Panc1 (cell line): Measurements from ENCODE around the gene SUSD2. TPM values are rescaled to one million over a fixed set of nuclear protein-coding genes. Genes with fewer than 3 reads are reported as not detected.

Experiments used
- ATAC-seq: fragments of 200-7000 bp; cut with Tn5 transposase; 2 replicates; pipeline ENCODE4 v1.9.1; 2020; ENCODE audit warnings: mild to moderate bottlenecking, moderate library complexity
- BruUV-seq: library from RNA; stranded (reverse); fragments of 400-500 nt; replicated peaks from 2 replicates; lab custom pipeline; 2021; lab: Mats Ljungman, UMichigan
- CTCF ChIA-PET: fragments of 300-600 bp; sonication (Branson Sonifier 250); formaldehyde crosslinking; loops from one replicate; lab custom pipeline; 2022; ENCODE audit warnings: antibody characterized with exemption; lab: Charles Lee
- POLR2A ChIA-PET: fragments of 300-600 bp; sonication (Branson Sonifier 250); formaldehyde crosslinking; loops from one replicate; lab custom pipeline; 2022; ENCODE audit warnings: antibody characterized with exemption; lab: Charles Lee
- DNase-seq: peaks from one replicate; pipeline ENCODE4 v3.0.0-alpha.2; 2010; ENCODE audit warnings: low read depth, low spot score
- H3K27ac ChIP-seq: 2 replicates; pipeline ENCODE4 v1.5.1; 2011; ENCODE audit warnings: mild to moderate bottlenecking, low read length, inconsistent platforms
- H3K27me3 ChIP-seq: fragments of 200-500 bp; sonication (Bioruptor generic); 2 replicates; pipeline ENCODE4 v1.6.0; 2014; ENCODE audit warnings: low read length, inconsistent platforms; ENCODE audit not compliant: control insufficient read depth, insufficient read depth
- H3K36me3 ChIP-seq: fragments of 200-500 bp; sonication (Bioruptor generic); 2 replicates; pipeline ENCODE4 v1.5.1; 2014; ENCODE audit warnings: inconsistent platforms, mild to moderate bottlenecking, low read length, moderate library complexity; ENCODE audit not compliant: control insufficient read depth, insufficient read depth
- H3K4me1 ChIP-seq: 2 replicates; pipeline ENCODE4 v1.5.1; 2011; ENCODE audit warnings: inconsistent platforms, mild to moderate bottlenecking, low read length, moderate library complexity; ENCODE audit not compliant: control insufficient read depth, insufficient read depth
- H3K4me3 ChIP-seq, 2 experiments: 2 replicates each; pipeline ENCODE4 v1.5.1; 2011 to 2012; ENCODE audit warnings: low read depth in 2 of 2, low read length in 2 of 2, mild to moderate bottlenecking in 2 of 2, inconsistent platforms in 1 of 2, moderate library complexity in 1 of 2
- H3K9me3 ChIP-seq: fragments of 200-500 bp; sonication (Bioruptor generic); 2 replicates; pipeline ENCODE4 v1.5.1; 2014; ENCODE audit warnings: low read depth, mild to moderate bottlenecking, inconsistent platforms, low read length, moderate library complexity; ENCODE audit not compliant: control insufficient read depth, insufficient read depth
- CTCF ChIP-seq: fragments of 450-650 bp; IDR thresholded peaks from 2 replicates; pipeline ENCODE4 v1.5.1; 2017; ENCODE audit warnings: mild to moderate bottlenecking
- POLR2AphosphoS5 ChIP-seq: IDR thresholded peaks from 2 replicates; pipeline ENCODE4 v1.6.1; 2012; ENCODE audit warnings: mild to moderate bottlenecking, low read depth, low read length, moderate library complexity
- SIN3A ChIP-seq: IDR thresholded peaks from 2 replicates; pipeline ENCODE4 v1.6.1; 2012; ENCODE audit warnings: low read depth, mild to moderate bottlenecking, low read length, moderate library complexity, borderline replicate concordance; ENCODE audit not compliant: insufficient read depth
- TCF7L2 ChIP-seq: IDR thresholded peaks from 2 replicates; pipeline ENCODE4 v1.6.1; 2011; ENCODE audit warnings: mild to moderate bottlenecking, low read depth, low read length, inconsistent platforms
- in situ Hi-C: cut with HindIII; loops from 2 replicates; pipeline ENCODE4 v1.10.0; 2016; ENCODE audit warnings: low sequenced_read_pairs, low pct_unique_long_range_greater_than_20kb
- intact Hi-C: fragments of 100-400 bp; cut with micrococcal nuclease; formaldehyde crosslinking; loops from one replicate; pipeline ENCODE4 v1.10.0; 2022; ENCODE audit not compliant: unreplicated experiment
- total RNA-seq: library from RNA; stranded (reverse); gene quantifications from one replicate; pipeline ENCODE4 v1.2.1, GENCODE V29; 2021; ENCODE audit not compliant: unreplicated experiment
- TF ChIP-seq, protein P1 (sequence below), 2 experiments: IDR thresholded peaks; 2 replicates each; pipeline ENCODE4 v1.6.1; 2011 to 2012; ENCODE audit warnings: low read depth in 2 of 2, control low read depth in 1 of 2, low read length in 1 of 2, mild to moderate bottlenecking in 1 of 2, moderate library complexity in 1 of 2; ENCODE audit not compliant: insufficient read depth in 1 of 2

Gene SUSD2
- total RNA-seq, 1 experiment from 2014 or later = 10.6 TPM

DNA sequence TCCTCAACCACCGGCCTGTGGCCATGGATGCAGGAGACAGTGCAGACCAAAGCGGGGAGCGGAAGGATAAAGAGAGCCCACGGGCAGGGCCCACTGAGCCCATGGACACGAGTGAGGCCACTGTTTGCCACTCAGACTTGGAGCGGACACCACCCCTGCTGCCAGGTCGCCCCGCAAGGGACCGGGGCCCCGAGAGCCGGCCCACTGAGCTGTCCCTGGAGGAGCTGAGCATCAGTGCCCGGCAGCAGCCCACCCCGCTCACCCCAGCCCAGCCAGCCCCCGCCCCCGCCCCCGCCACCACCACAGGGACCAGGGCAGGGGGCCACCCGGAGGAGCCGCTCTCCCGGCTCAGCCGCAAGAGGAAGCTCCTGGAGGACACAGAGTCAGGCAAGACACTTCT lies 14.5 kb upstream of the SUSD2 start:
- no peaks in the 10 kb centered on the region for H3K27me3 ChIP-seq
- TF ChIP-seq POLR2AphosphoS5 (no peak), TCF7L2 (no peak), SIN3A (no peak), CTCF (no peak)
- TF ChIP-seq, protein P1, sequence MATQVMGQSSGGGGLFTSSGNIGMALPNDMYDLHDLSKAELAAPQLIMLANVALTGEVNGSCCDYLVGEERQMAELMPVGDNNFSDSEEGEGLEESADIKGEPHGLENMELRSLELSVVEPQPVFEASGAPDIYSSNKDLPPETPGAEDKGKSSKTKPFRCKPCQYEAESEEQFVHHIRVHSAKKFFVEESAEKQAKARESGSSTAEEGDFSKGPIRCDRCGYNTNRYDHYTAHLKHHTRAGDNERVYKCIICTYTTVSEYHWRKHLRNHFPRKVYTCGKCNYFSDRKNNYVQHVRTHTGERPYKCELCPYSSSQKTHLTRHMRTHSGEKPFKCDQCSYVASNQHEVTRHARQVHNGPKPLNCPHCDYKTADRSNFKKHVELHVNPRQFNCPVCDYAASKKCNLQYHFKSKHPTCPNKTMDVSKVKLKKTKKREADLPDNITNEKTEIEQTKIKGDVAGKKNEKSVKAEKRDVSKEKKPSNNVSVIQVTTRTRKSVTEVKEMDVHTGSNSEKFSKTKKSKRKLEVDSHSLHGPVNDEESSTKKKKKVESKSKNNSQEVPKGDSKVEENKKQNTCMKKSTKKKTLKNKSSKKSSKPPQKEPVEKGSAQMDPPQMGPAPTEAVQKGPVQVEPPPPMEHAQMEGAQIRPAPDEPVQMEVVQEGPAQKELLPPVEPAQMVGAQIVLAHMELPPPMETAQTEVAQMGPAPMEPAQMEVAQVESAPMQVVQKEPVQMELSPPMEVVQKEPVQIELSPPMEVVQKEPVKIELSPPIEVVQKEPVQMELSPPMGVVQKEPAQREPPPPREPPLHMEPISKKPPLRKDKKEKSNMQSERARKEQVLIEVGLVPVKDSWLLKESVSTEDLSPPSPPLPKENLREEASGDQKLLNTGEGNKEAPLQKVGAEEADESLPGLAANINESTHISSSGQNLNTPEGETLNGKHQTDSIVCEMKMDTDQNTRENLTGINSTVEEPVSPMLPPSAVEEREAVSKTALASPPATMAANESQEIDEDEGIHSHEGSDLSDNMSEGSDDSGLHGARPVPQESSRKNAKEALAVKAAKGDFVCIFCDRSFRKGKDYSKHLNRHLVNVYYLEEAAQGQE (IDR thresholded peaks at IDR 0.05; ENCODE audit: insufficient read depth in 1 of 2, low read depth in 2 of 2, low read length in 1 of 2) = no peak
- CTCF ChIA-PET = interaction anchor here (1.8 kb wide), 1 partner anchor 10 kb away, joined by 7 read pairs; no protein-coding TSS in a partner anchor
- no peaks in the 10 kb centered on the region for H3K36me3 ChIP-seq
- BruUV-seq = no TSS peak
- POLR2A ChIA-PET = no interaction called here
- no peaks in the 10 kb centered on the region for H3K9me3 ChIP-seq
- no peak overlapping the region for H3K4me3 ChIP-seq
- intact Hi-C loops (no loop called here), in situ Hi-C loops (no loop called here)
- no peaks in the 10 kb centered on the region for H3K4me1 ChIP-seq
- ATAC-seq = no peak
- H3K27ac ChIP-seq = no peak overlapping the region
- DNase-seq = no peak

- in situ Hi-C loops (no loop called here), intact Hi-C loops (no loop called here)
- no peak for DNase-seq
- Histone ChIP-seq H3K4me1 (no peaks in the 10 kb centered on the region), H3K27ac (no peak overlapping the region), H3K9me3 (no peaks in the 10 kb centered on the region), H3K4me3 (no peak overlapping the region), H3K27me3 (no peaks in the 10 kb centered on the region), H3K36me3 (no peaks in the 10 kb centered on the region)
- no peak for ATAC-seq
- TF ChIP-seq, protein P1 (IDR thresholded peaks at IDR 0.05; ENCODE audit: insufficient read depth in 1 of 2, low read depth in 2 of 2, low read length in 1 of 2) = no peak
- TF ChIP-seq CTCF (no peak), POLR2AphosphoS5 (no peak), TCF7L2 (no peak), SIN3A (no peak)
- POLR2A ChIA-PET = no interaction called here
- BruUV-seq = no TSS peak
- CTCF ChIA-PET = no interaction called here
Observed at GRCh38 chr22:24169439-24170058, 11.7 kb upstream of the SUSD2 start.
